Peyer's patch (tissue), 4 donors: Measurements from ENCODE around the gene MEGF6.

ENCODE experiments used
- POLR2A ChIP-seq, 2 donors: fragments of 450-650 bp; IDR thresholded peaks; one replicate each; pipeline ENCODE4 v1.5.1; 2017; ENCODE audit warnings: antibody characterized with exemption in 2 of 2, mild to moderate bottlenecking in 2 of 2, moderate library complexity in 2 of 2
- TF ChIP-seq, protein P1 (sequence below), 6 experiments: fragments of 450-650 bp in 4 of 6; fragments of 200-600 bp in 2 of 6; sonication (generic) in 1 of 6; IDR thresholded peaks; one replicate each; pipeline ENCODE4 v1.5.1; 2017 to 2019; ENCODE audit warnings: antibody characterized with exemption in 6 of 6, mild to moderate bottlenecking in 3 of 6, moderate library complexity in 1 of 6

DNA sequence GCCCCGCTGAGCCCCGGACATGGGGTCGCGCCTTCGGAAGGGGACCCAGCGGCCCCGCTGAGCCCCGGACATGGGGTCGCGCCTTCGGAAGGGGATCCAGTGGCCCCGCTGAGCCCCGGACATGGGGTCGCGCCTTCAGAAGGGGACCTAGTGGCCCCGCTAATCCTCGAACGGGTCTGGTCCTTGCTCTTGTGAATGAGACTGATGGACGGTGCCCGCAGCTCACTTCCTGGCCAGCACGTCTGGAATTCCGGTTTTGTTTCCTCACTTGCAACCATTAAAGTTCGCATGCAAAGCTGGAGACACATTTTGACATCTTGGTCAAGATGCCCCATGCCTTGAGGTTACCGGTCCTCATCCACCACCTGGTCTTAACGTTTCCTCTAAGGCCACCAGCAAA, 33.0 kb upstream of the MEGF6 start:
- TF ChIP-seq POLR2A (IDR thresholded peaks at IDR 0.05) = no peak
- TF ChIP-seq, protein P1, sequence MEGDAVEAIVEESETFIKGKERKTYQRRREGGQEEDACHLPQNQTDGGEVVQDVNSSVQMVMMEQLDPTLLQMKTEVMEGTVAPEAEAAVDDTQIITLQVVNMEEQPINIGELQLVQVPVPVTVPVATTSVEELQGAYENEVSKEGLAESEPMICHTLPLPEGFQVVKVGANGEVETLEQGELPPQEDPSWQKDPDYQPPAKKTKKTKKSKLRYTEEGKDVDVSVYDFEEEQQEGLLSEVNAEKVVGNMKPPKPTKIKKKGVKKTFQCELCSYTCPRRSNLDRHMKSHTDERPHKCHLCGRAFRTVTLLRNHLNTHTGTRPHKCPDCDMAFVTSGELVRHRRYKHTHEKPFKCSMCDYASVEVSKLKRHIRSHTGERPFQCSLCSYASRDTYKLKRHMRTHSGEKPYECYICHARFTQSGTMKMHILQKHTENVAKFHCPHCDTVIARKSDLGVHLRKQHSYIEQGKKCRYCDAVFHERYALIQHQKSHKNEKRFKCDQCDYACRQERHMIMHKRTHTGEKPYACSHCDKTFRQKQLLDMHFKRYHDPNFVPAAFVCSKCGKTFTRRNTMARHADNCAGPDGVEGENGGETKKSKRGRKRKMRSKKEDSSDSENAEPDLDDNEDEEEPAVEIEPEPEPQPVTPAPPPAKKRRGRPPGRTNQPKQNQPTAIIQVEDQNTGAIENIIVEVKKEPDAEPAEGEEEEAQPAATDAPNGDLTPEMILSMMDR (IDR thresholded peaks at IDR 0.05) = no peak
